ENCODE data around the gene GABBR2. TPM values are rescaled to one million over a fixed set of nuclear protein-coding genes. Genes with fewer than 3 reads are reported as not detected.

Gene GABBR2
- total RNA-seq, 1 donor: 0.27 TPM

DNA sequence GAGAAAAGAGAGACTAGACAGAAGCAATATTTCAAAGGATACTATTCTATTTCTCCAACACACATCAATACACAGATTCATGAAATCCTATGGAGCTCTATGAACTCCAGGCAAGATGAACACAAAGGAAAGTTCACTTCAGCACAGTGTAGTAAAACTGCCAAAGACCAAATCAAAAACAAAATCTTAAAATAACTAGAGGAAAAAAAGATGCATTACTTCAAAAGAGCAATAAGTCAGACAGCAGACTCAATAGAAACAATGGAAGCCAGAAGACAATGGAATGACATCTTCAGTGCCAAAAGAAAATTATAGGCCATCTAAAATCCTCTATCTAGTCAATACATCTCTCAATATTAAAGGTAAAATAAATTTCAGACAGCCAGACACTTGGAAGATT lies 248.0 kb downstream of the GABBR2 start:
- no peak overlapping the region for H3K4me3 ChIP-seq (ENCODE audit: low read depth, low read length)
- TF ChIP-seq, protein P1, sequence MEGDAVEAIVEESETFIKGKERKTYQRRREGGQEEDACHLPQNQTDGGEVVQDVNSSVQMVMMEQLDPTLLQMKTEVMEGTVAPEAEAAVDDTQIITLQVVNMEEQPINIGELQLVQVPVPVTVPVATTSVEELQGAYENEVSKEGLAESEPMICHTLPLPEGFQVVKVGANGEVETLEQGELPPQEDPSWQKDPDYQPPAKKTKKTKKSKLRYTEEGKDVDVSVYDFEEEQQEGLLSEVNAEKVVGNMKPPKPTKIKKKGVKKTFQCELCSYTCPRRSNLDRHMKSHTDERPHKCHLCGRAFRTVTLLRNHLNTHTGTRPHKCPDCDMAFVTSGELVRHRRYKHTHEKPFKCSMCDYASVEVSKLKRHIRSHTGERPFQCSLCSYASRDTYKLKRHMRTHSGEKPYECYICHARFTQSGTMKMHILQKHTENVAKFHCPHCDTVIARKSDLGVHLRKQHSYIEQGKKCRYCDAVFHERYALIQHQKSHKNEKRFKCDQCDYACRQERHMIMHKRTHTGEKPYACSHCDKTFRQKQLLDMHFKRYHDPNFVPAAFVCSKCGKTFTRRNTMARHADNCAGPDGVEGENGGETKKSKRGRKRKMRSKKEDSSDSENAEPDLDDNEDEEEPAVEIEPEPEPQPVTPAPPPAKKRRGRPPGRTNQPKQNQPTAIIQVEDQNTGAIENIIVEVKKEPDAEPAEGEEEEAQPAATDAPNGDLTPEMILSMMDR (IDR thresholded peaks at IDR 0.05; ENCODE audit: insufficient read depth, low read length): no peak
- no peak for DNase-seq (ENCODE audit: low read depth)

DNA sequence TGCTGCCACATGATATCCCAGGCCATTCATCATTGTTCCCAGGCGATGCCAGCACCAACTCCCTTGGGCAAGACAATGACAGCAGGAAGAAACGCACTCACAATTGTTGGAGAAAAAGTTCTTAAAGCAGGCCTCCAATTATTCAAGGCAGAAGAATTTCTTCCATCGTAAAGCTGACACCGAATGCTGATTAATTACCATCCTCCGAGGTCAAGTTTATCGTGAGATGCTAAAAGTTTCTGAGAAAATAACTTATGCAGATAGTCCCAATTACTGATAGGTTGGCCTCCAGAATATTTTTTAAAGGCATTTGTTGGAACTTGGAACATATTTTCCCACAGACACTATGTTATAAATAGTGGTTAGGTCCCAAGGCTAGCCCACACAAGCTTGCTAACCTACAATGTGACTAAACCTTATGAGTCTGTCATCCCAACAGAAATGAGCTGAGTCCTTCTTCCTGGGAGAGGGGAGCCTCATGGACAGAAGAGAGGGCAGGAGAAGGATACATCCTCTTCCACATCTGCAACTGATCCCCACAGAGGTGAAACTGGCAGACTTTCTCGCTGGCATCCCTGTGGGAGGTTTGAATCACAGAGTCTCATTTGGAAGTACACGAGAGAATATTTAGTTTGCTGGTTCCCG lies 250.9 kb downstream of the GABBR2 start:
- DNase-seq (ENCODE audit: low read depth): no peak
- TF ChIP-seq, protein P1 (IDR thresholded peaks at IDR 0.05; ENCODE audit: insufficient read depth, low read length): no peak
- H3K4me3 ChIP-seq (ENCODE audit: low read depth, low read length): no peak overlapping the region

DNA sequence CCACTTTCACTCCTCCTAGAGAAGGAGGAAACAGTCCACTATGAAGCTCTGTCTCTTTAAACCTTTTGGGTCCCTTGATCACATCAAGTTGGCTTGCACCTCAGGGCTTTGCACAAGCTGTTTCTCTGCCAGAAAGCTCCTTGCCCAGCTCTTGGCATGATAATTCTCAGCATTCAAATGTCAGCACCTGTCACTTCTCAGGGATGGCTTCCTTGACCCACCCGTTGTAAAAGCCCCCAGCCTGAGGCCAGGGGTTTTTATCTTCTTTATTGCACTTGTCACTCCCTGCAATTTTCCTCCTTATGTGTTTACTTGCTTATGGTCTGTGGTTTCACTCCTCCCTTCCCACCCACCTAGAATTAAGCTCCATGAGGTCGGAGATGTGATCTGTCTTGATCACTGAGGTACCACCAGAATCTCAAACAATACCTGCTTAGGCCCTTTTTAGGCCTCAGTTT lies 252.6 kb downstream of the GABBR2 start:
- no peak overlapping the region for H3K4me3 ChIP-seq (ENCODE audit: low read depth, low read length)
- no peak for DNase-seq (ENCODE audit: low read depth)
- TF ChIP-seq, protein P1 (IDR thresholded peaks at IDR 0.05; ENCODE audit: insufficient read depth, low read length): no peak

DNA sequence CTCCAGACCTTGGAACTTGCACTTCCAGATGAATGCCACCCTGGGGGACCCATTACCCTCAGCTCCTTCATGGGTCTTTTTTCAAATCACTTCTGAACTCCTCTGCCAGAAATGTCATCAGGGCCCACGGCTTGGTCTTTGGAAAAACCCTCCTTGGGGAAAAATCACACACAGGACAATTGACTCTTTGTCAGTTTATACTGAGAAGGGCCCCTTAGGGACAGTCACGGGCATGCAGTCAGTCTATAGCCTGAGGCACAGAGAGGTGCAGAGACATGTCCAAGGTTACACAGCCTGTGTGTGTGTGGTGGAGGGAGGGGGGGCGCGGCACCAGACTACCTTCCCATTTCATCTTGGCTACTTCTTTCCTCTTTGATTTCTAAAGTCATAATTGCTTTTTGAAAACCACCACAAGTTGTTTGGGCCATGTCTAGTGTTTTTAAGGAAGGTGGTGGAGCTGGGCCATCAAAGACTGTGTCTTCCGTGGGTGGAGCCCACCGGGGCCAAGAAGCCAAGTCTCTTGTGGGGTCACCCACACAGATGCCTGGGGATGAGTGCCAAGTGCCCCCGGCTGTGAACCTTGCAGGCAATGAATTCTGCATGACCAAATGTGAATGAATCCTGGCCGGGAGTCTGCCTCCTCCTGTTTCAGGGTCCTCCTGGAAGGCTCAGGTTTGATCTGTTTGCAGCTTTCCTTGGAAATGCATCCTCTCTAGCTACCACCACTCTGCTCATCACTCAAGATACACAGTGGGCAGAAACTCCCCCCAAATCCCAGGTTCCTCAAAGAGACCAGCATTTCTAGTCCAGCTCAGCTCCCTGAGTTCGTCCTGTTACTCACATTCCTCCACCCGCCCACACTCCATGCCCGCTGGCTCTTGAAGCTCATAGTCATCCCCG lies 253.2 kb downstream of the GABBR2 start:
- no peak overlapping the region for H3K4me3 ChIP-seq (ENCODE audit: low read depth, low read length)
- TF ChIP-seq, protein P1 (IDR thresholded peaks at IDR 0.05; ENCODE audit: insufficient read depth, low read length): no peak
- DNase-seq (ENCODE audit: low read depth): peak; percentile 51

DNA sequence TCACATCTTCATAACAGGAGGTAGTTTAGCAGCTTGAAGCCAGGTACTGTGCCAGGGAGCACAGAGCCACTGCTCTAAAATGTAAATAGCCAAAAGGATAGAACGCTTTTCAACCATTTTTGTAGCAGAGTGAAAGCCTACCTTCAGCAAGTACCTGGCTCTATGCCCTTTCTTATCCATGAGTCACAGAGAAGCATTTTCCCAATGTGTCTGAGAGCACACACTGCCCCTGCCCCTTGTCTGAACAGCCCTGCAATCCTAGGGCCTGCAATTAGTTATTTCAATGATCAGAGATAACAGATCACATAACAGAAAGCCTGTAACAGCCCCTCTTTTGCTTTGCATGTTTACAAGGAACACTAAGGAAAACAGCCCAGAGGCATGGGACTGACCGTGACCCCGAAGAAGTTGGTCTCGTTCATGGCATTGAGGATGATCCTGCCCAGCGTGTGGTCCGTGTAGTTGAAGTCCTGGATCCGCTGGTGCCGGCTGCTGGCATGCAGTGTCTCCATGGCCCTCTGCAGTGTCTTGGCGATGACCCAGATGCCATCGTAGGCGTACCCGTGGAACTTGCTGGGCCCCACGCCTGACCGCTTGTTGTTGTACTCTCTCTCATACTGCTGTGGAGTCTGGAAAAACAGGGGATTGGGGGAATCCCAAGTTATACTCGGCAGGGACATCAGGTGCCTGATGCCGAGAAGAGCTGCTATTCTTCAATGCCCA lies 255.0 kb downstream of the GABBR2 start:
- no peak overlapping the region for H3K4me3 ChIP-seq (ENCODE audit: low read depth, low read length)
- DNase-seq (ENCODE audit: low read depth): peak; percentile 34
- TF ChIP-seq, protein P1 (IDR thresholded peaks at IDR 0.05; ENCODE audit: insufficient read depth, low read length): no peak

DNA sequence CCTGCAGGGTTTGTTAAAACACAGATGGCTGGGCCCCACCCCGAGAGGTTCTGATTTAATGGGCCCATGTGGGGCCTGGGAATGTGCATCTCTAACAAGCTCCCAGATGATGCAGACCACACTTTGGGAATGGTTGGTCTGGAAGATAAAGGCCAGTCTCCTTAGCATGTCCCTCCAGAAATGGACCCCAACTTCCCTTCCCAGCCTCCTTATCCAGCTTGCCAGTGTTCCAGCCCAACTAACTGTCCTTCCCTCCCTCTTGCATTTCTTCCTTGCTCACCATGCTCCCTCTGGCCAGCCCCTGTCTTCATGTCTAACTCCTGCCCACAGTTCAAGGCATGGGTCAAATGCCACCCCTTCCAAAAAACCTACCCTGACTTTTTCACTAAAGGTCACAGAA lies 257.2 kb downstream of the GABBR2 start:
- no peak for DNase-seq (ENCODE audit: low read depth)
- H3K4me3 ChIP-seq (ENCODE audit: low read depth, low read length): no peak overlapping the region
- TF ChIP-seq, protein P1 (IDR thresholded peaks at IDR 0.05; ENCODE audit: insufficient read depth, low read length): no peak
